ENCODE measurements around the gene FOSL2. TPM values are rescaled to one million over a fixed set of nuclear protein-coding genes. Genes with fewer than 3 reads are reported as not detected.

FOSL2 gene
- total RNA-seq, 1 donor from 2014 or later: 2.7 TPM

GRCh38 chr2:28413152-28413898 is 20.7 kb downstream of the FOSL2 start:
- ATAC-seq (ENCODE audit: low read depth): no peak
- TF ChIP-seq CTCF (IDR thresholded peaks at IDR 0.05): no peak
- ChIA-PET CTCF (no interaction called here), POLR2A (no interaction called here)
- no peak overlapping the region for H3K4me3 Mint-ChIP-seq
- H3K4me1 Mint-ChIP-seq: peaks cover 21% of the 10 kb centered on the region
- H3K9me3 Mint-ChIP-seq: no peaks in the 10 kb centered on the region
- DNase-seq: no peak
- H3K27ac Mint-ChIP-seq: no peak overlapping the region
- intact Hi-C loops (cut with micrococcal nuclease): no loop called here
- no peaks in the 10 kb centered on the region for H3K27me3 Mint-ChIP-seq
- peaks cover 37% of the 10 kb centered on the region for H3K36me3 Mint-ChIP-seq (ENCODE audit: low read depth)

DNA sequence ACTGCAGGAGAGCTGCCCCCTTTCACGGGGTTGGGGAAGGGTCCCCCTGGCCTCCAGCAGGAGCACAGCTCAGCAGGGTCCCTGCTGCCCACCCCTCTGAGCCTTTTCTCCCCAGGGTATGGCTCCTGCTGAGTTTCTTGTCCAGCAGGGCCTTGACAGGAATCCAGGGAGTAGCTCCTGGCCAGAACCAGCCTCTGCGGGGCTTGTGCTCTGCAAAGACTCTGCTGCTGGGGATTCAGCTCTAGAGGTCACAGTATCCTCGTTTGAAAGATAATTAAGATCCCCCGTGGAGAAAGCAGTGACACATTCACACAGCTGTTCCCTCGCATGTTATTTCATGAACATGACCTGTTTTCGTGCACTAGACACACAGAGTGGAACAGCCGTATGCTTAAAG is 21.2 kb downstream of the FOSL2 start:
- CTCF ChIA-PET: no interaction called here
- H3K27me3 Mint-ChIP-seq: no peaks in the 10 kb centered on the region
- intact Hi-C loops (cut with micrococcal nuclease): no loop called here
- no peaks in the 10 kb centered on the region for H3K9me3 Mint-ChIP-seq
- H3K27ac Mint-ChIP-seq: no peak overlapping the region
- DNase-seq: no peak
- POLR2A ChIA-PET: interaction anchor here (0.5 kb wide), 1 partner anchor 1667 kb away, joined by 3 read pairs; no protein-coding TSS in a partner anchor
- TF ChIP-seq CTCF (IDR thresholded peaks at IDR 0.05): no peak
- peaks cover 17% of the 10 kb centered on the region for H3K4me1 Mint-ChIP-seq
- ATAC-seq (ENCODE audit: low read depth): no peak
- H3K4me3 Mint-ChIP-seq: no peak overlapping the region
- H3K36me3 Mint-ChIP-seq (ENCODE audit: low read depth): peaks cover 33% of the 10 kb centered on the region

DNA sequence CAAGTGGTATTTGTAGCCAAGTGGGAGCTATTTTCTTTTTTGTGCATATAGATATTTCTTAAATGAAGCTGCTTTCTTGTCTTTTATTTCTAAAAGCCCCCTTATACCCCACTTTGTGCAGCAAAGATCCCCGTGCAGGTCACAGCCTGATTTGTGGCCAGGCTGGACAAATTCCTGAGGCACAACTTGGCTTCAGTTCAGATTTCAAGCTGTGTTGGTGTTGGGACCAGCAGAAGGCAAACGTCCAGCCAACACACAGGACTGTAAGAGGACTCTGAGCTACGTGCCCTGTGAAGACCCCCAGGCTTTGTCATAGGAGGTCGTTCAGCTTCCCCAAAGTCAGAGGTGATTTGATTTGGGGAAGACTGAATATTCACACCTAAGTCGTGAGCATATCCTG is 21.9 kb downstream of the FOSL2 start:
- no peak overlapping the region for H3K27ac Mint-ChIP-seq
- no peak for DNase-seq
- POLR2A ChIA-PET: no interaction called here
- ATAC-seq (ENCODE audit: low read depth): no peak
- intact Hi-C loops (cut with micrococcal nuclease): no loop called here
- H3K4me1 Mint-ChIP-seq: peaks cover 11% of the 10 kb centered on the region
- no peaks in the 10 kb centered on the region for H3K27me3 Mint-ChIP-seq
- peaks cover 30% of the 10 kb centered on the region for H3K36me3 Mint-ChIP-seq (ENCODE audit: low read depth)
- CTCF ChIA-PET: no interaction called here
- no peaks in the 10 kb centered on the region for H3K9me3 Mint-ChIP-seq
- no peak overlapping the region for H3K4me3 Mint-ChIP-seq
- no peak for TF ChIP-seq CTCF (IDR thresholded peaks at IDR 0.05)

DNA sequence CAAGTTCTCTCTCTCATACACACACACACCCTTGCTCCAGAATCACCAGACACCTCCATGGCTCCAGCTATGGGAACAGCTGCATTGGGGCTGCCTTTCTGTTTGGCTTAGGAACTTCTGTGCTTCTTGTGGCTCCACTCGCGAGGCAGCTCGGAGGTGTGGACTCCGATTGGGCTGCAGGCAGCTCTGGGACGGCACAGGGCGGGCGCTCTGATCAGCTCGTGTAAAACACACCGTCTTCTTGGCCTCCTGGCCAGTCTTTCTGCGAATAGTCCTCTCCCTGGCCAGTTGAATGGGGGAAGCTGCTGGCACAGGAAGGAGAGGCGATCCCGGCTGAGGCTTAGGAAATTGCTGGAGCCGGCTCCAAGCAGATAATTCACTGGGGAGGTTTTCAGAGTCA is 22.4 kb downstream of the FOSL2 start:
- intact Hi-C loops (cut with micrococcal nuclease): no loop called here
- Mint-ChIP-seq H3K4me1 (peaks cover 7% of the 10 kb centered on the region), H3K4me3 (no peak overlapping the region), H3K9me3 (no peaks in the 10 kb centered on the region), H3K27ac (no peak overlapping the region), H3K36me3 (ENCODE audit: low read depth) (peaks cover 28% of the 10 kb centered on the region), H3K27me3 (no peaks in the 10 kb centered on the region)
- TF ChIP-seq CTCF (IDR thresholded peaks at IDR 0.05): no peak
- CTCF ChIA-PET: no interaction called here
- POLR2A ChIA-PET: no interaction called here
- DNase-seq (no peak), ATAC-seq (ENCODE audit: low read depth) (no peak)

GRCh38 chr2:28415715-28416114 is 23.1 kb downstream of the FOSL2 start:
- H3K4me1 Mint-ChIP-seq: peaks cover under 1% of the 10 kb centered on the region
- H3K4me3 Mint-ChIP-seq: no peak overlapping the region
- no peak for TF ChIP-seq CTCF (IDR thresholded peaks at IDR 0.05)
- intact Hi-C loops (cut with micrococcal nuclease): no loop called here
- peaks cover 23% of the 10 kb centered on the region for H3K36me3 Mint-ChIP-seq (ENCODE audit: low read depth)
- no peak overlapping the region for H3K27ac Mint-ChIP-seq
- ChIA-PET CTCF (no interaction called here), POLR2A (no interaction called here)
- no peak for ATAC-seq (ENCODE audit: low read depth)
- H3K27me3 Mint-ChIP-seq: no peaks in the 10 kb centered on the region
- DNase-seq: no peak
- H3K9me3 Mint-ChIP-seq: no peaks in the 10 kb centered on the region

All from activated B cell treated with CpG ODN at 0.5 μM for 24 hours (primary cell).